D721Med (cell line): Measurements from ENCODE around the gene ACOT2.
A peak's percentile ranks its signal among the peaks of the same experiment; 100 is the strongest.
"Not testable (repeated sequence)": the region's sequence is repeated elsewhere in the genome, so short reads cannot be mapped to it uniquely, and the experiment has no call there.

Experiments
- DNase-seq: peaks from one replicate; pipeline ENCODE4 v3.0.0; 2011; ENCODE audit warnings: low spot score; ENCODE audit not compliant: insufficient read length
- FAIRE-seq: peaks from 2 replicates; lab custom pipeline; 2011; peaks lifted over from hg19 to GRCh38; lab: Jason Lieb, UNC
- TF ChIP-seq, protein P1 (sequence below): IDR thresholded peaks from 2 replicates; pipeline ENCODE4 v1.5.1; 2012; ENCODE audit warnings: mild to moderate bottlenecking, control low read depth; ENCODE audit not compliant: insufficient read depth; ENCODE audit errors: missing control alignments

ACOT2 gene, protein sequence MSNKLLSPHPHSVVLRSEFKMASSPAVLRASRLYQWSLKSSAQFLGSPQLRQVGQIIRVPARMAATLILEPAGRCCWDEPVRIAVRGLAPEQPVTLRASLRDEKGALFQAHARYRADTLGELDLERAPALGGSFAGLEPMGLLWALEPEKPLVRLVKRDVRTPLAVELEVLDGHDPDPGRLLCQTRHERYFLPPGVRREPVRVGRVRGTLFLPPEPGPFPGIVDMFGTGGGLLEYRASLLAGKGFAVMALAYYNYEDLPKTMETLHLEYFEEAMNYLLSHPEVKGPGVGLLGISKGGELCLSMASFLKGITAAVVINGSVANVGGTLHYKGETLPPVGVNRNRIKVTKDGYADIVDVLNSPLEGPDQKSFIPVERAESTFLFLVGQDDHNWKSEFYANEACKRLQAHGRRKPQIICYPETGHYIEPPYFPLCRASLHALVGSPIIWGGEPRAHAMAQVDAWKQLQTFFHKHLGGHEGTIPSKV

DNA sequence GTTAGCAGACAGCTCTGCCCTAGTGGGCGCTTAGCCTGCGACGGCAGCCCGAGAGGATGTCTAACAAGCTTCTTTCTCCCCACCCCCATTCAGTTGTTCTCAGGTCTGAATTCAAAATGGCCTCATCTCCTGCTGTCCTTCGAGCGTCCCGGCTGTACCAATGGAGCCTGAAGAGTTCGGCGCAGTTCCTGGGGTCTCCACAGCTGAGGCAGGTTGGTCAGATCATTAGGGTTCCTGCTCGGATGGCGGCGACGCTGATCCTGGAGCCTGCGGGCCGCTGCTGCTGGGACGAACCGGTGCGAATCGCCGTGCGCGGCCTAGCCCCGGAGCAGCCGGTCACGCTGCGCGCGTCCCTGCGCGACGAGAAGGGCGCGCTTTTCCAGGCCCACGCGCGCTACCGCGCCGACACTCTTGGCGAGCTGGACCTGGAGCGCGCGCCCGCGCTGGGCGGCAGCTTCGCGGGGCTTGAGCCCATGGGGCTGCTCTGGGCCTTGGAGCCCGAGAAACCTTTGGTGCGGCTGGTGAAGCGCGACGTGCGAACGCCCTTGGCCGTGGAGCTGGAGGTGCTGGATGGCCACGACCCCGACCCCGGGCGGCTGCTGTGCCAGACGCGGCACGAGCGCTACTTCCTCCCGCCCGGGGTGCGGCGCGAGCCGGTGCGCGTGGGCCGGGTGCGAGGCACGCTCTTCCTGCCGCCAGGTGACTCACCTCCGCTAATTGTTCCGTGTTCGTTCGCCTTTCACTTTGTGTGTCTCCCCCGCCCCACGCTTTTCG lies at the start of gene ACOT2:
Gene ACOT2, plus strand, starts transcription at position 29 of the 774 bp plus-strand sequence. Its CDS starts 28 bp downstream, at position 57.
- FAIRE-seq: not testable (repeated sequence)

GRCh38 chr14:73521229-73521628 lies 47.8 kb upstream of the ACOT2 start:
- no peak for FAIRE-seq
- TF ChIP-seq, protein P1, sequence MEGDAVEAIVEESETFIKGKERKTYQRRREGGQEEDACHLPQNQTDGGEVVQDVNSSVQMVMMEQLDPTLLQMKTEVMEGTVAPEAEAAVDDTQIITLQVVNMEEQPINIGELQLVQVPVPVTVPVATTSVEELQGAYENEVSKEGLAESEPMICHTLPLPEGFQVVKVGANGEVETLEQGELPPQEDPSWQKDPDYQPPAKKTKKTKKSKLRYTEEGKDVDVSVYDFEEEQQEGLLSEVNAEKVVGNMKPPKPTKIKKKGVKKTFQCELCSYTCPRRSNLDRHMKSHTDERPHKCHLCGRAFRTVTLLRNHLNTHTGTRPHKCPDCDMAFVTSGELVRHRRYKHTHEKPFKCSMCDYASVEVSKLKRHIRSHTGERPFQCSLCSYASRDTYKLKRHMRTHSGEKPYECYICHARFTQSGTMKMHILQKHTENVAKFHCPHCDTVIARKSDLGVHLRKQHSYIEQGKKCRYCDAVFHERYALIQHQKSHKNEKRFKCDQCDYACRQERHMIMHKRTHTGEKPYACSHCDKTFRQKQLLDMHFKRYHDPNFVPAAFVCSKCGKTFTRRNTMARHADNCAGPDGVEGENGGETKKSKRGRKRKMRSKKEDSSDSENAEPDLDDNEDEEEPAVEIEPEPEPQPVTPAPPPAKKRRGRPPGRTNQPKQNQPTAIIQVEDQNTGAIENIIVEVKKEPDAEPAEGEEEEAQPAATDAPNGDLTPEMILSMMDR: no peak
- DNase-seq: no peak

More for the DNA sequence above, at the start of gene ACOT2:
- peak; percentile 77 for DNase-seq

- TF ChIP-seq, protein P1: no peak
- DNase-seq (no peak), FAIRE-seq (no peak)
These were observed 44.5 kb upstream of the ACOT2 start for GRCh38 chr14:73524493-73524892.

GRCh38 chr14:73526036-73526984 lies 42.7 kb upstream of the ACOT2 start:
- DNase-seq (no peak), FAIRE-seq (no peak)
- TF ChIP-seq, protein P1: no peak

DNA sequence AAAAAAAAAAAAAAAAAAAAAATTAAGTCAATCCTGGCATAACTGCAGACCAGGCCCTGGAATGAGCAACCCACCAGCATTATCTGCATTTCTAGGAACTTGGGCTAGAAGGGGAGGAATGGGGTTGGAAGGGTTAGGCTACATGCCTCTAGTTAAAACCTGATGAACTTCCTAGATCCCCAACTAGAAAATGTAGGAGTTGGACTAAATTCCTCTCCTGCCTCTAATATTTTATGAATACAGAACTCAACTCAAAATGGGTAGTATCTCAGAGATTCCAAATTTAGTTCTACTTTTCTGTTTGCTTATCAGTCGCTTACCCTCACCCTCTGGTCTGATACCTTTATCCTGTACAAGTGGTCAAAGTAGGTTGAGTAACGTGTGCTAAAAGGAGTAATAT lies 39.7 kb upstream of the ACOT2 start:
- DNase-seq, FAIRE-seq: not testable (repeated sequence)

DNA sequence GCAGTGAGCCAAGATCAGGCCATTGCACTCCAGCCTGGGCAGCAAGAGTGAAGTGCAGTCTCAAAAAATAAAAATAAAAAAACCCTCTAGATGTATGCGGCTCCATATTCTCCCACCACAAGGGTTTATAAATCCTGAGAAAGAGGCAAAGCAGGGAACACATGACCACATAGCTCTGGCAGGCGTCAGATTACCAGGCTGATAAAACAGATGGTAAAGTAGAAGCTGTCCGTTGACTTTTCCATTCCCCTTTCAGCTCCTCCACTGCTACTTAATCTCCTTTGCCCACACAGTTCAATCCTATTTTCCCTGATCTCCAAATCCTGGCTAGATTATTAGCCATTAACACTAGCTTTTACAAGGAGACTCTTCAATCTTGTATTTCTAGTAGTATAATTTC lies 37.0 kb upstream of the ACOT2 start:
- not testable (repeated sequence) for DNase-seq
- peak; percentile 79 for FAIRE-seq

GRCh38 chr14:73537244-73538045 lies 31.6 kb upstream of the ACOT2 start:
- not testable (repeated sequence) for DNase-seq, FAIRE-seq

- not testable (repeated sequence) for FAIRE-seq, DNase-seq
These were observed 30.0 kb upstream of the ACOT2 start for GRCh38 chr14:73539017-73539416.

DNA sequence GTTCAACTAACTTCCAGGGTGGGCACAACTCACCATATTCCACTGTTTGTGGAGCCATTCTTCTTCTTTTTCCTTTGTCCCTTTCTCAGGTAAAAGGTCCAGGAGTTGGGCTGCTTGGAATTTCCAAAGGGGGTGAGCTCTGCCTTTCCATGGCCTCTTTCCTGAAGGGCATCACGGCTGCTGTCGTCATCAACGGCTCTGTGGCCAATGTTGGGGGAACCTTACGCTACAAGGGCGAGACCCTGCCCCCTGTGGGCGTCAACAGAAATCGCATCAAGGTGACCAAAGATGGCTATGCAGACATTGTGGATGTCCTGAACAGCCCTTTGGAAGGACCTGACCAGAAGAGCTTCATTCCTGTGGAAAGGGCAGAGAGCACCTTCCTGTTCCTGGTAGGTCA lies 26.1 kb upstream of the ACOT2 start:
- DNase-seq, FAIRE-seq: not testable (repeated sequence)

- not testable (repeated sequence) for FAIRE-seq, DNase-seq
These were observed 23.7 kb upstream of the ACOT2 start for GRCh38 chr14:73545353-73545752.

DNA sequence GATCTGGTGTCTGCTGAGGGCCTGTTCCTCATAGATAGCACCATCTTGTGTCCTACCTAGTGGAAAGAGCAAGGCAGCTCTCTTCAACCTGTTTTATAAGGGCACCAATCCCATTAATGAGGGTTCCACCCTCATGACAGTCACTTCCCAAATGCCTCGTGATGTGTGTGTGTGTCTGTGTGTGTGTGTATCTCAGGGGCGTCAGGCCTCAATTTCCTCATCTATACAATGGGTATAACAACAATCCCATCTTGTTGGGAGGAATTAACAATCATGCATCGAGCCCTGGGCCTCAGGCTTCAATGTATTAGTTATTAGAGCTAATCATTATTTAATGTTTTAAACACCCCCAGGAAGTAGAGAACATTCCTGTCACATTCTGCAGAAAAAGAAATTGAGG lies 19.9 kb upstream of the ACOT2 start:
- DNase-seq, FAIRE-seq: not testable (repeated sequence)

DNA sequence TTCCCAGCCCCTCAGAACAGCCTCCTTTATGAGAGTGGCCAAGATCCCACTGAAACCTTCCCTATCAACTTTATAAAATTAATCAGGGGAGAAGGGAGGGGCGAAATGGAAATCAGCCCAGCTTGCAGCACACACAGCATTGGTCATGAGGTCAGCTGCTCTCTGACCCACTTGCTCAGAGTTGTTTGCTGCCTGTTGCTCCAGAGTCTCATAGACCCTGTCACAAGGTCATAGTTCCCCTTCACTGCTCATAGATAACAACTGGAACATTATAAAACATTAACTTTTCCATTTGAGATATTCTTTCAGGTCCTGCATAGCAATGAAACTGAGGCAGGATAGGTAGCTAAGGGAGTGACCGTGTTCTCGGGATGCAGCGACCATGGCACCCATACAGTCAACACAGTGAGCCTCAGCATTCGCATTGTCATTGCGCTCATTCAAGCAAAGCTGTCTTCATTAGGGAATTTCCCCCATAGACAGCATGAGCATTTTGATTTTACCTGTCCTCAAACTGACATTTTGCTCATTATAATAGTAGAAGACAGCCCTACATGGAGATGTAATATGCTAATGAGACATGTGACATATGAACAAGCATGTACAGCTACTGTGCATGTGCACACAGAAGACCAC lies 19.0 kb upstream of the ACOT2 start:
- FAIRE-seq: peak; percentile 66

More for the DNA sequence above, 19.0 kb upstream of the ACOT2 start:
- not testable (repeated sequence) for DNase-seq
